Measurements from ENCODE around the gene TPGS2. TPM values are rescaled to one million over a fixed set of nuclear protein-coding genes. Genes with fewer than 3 reads are reported as not detected.

Gene TPGS2
- total RNA-seq, 1 experiment from 2014 or later = 49.7 TPM

DNA sequence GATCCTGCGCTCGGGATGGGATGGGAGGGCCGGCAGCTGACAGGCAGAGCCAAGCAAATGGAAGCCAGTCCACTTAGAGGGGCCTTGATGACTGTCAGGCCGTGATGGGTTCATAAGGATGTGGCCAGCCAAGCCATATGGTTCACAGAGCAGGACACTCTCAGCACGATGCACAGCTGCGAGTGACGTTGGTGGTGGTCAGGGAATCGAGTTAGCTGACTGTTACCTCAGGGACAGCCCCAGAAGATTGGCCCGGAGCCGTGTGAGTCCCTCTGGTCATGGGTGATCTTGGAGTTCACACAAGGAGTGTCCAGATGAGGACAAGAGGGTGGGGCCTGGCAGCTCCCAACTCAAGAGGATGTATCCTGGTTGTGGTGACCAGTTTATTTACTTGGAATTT, 70.2 kb downstream of the TPGS2 start:
- intact Hi-C loops (cut with micrococcal nuclease; ENCODE audit: unreplicated experiment) = loop anchor here (10.0 kb wide), 1 partner anchor 184 kb away; no protein-coding TSS in a partner anchor
- no TSS peak for BruUV-seq (replicated peaks)
- POLR2A ChIA-PET = no interaction called here
- Mint-ChIP-seq H3K27me3 (ENCODE audit: insufficient read depth, unreplicated experiment) (no peaks in the 10 kb centered on the region), H3K4me3 (ENCODE audit: unreplicated experiment) (no peak overlapping the region), H3K4me1 (ENCODE audit: low read depth, unreplicated experiment) (no peaks in the 10 kb centered on the region), H3K27ac (ENCODE audit: unreplicated experiment) (no peak overlapping the region), H3K9me3 (ENCODE audit: unreplicated experiment) (no peaks in the 10 kb centered on the region), H3K36me3 (ENCODE audit: insufficient read depth, unreplicated experiment) (no peaks in the 10 kb centered on the region)
- Histone ChIP-seq H3K9me3 (no peaks in the 10 kb centered on the region), H3K4me1 (no peaks in the 10 kb centered on the region), H3K27me3 (replicated peaks; ENCODE audit: control insufficient read depth, insufficient read depth, low read length) (no peaks in the 10 kb centered on the region), H3K36me3 (ENCODE audit: control insufficient read depth, insufficient read depth, low read length) (no peaks in the 10 kb centered on the region), H3K4me3 (ENCODE audit: low read depth, low read length) (no peak overlapping the region)
- TF ChIP-seq, protein P1, sequence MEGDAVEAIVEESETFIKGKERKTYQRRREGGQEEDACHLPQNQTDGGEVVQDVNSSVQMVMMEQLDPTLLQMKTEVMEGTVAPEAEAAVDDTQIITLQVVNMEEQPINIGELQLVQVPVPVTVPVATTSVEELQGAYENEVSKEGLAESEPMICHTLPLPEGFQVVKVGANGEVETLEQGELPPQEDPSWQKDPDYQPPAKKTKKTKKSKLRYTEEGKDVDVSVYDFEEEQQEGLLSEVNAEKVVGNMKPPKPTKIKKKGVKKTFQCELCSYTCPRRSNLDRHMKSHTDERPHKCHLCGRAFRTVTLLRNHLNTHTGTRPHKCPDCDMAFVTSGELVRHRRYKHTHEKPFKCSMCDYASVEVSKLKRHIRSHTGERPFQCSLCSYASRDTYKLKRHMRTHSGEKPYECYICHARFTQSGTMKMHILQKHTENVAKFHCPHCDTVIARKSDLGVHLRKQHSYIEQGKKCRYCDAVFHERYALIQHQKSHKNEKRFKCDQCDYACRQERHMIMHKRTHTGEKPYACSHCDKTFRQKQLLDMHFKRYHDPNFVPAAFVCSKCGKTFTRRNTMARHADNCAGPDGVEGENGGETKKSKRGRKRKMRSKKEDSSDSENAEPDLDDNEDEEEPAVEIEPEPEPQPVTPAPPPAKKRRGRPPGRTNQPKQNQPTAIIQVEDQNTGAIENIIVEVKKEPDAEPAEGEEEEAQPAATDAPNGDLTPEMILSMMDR (IDR thresholded peaks at IDR 0.05; ENCODE audit: insufficient read depth in 1 of 2, low read depth in 1 of 2, low read length in 1 of 2, severe bottlenecking in 1 of 2, unreplicated experiment in 1 of 2) = no peak
- CTCF ChIA-PET = interaction anchor here (0.6 to 1.4 kb wide), 2 partner anchors 71 to 141 kb away, joined by 3 to 5 read pairs; no protein-coding TSS in a partner anchor
- DNase-seq = no peak

DNA sequence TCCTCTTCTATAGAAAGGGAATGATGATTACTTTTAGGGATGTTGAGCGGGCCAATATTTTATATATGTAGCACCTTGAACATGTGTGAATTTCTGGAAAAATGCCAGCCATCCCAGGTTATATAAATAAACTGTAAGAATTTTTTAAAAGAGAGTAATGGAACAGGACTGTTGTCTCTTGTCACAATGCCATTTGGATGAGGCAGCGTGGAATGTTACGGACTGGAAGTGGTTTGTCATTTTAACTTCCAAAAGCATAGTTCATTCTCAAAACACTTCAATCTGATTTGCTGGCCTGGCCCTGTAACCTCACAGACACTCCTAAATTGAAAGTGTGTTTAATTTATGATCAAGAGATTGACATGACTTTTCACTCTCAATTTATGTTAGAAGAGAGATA, 70.8 kb downstream of the TPGS2 start:
- H3K36me3 ChIP-seq (ENCODE audit: control insufficient read depth, insufficient read depth, low read length) = no peaks in the 10 kb centered on the region
- H3K27me3 ChIP-seq (replicated peaks; ENCODE audit: control insufficient read depth, insufficient read depth, low read length) = no peaks in the 10 kb centered on the region
- Mint-ChIP-seq H3K27ac (ENCODE audit: unreplicated experiment) (no peak overlapping the region), H3K4me1 (ENCODE audit: low read depth, unreplicated experiment) (no peaks in the 10 kb centered on the region), H3K36me3 (ENCODE audit: insufficient read depth, unreplicated experiment) (no peaks in the 10 kb centered on the region), H3K4me3 (ENCODE audit: unreplicated experiment) (no peak overlapping the region), H3K27me3 (ENCODE audit: insufficient read depth, unreplicated experiment) (no peaks in the 10 kb centered on the region), H3K9me3 (ENCODE audit: unreplicated experiment) (no peaks in the 10 kb centered on the region)
- no peaks in the 10 kb centered on the region for H3K9me3 ChIP-seq
- ChIA-PET CTCF (interaction anchor here (1.2 kb wide), 1 partner anchor 70 kb away, joined by 5 read pairs; no protein-coding TSS in a partner anchor), POLR2A (no interaction called here)
- no TSS peak for BruUV-seq (replicated peaks)
- TF ChIP-seq, protein P1 (IDR thresholded peaks at IDR 0.05; ENCODE audit: insufficient read depth in 1 of 2, low read depth in 1 of 2, low read length in 1 of 2, severe bottlenecking in 1 of 2, unreplicated experiment in 1 of 2) = no peak
- H3K4me3 ChIP-seq (ENCODE audit: low read depth, low read length) = no peak overlapping the region
- H3K4me1 ChIP-seq = no peaks in the 10 kb centered on the region
- intact Hi-C loops (cut with micrococcal nuclease; ENCODE audit: unreplicated experiment) = loop anchor here (1.0 to 10.0 kb wide), 3 partner anchors 70 to 661 kb away; no protein-coding TSS in a partner anchor
- DNase-seq = no peak

DNA sequence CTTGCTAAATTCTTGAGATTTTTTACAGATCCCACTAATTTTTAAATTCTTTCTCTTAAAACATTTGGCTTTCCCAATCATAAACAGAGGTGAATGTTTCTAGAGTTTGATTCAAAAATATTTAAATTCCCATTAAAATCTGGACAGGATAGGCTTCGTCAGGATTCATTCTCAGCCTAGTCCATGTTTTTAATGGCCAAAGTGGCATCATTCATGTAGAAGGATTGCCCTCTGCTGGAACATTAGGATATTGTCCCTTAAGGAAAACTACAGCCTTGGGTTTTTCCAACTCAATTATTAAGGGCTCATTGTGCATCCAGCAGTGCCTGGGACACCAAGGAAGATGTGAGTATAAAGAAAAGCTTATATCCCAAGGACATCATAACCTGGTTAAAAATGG, 71.7 kb downstream of the TPGS2 start:
- Mint-ChIP-seq H3K27me3 (ENCODE audit: insufficient read depth, unreplicated experiment) (no peaks in the 10 kb centered on the region), H3K4me3 (ENCODE audit: unreplicated experiment) (no peak overlapping the region), H3K36me3 (ENCODE audit: insufficient read depth, unreplicated experiment) (no peaks in the 10 kb centered on the region), H3K9me3 (ENCODE audit: unreplicated experiment) (no peaks in the 10 kb centered on the region), H3K4me1 (ENCODE audit: low read depth, unreplicated experiment) (no peaks in the 10 kb centered on the region), H3K27ac (ENCODE audit: unreplicated experiment) (no peak overlapping the region)
- Histone ChIP-seq H3K36me3 (ENCODE audit: control insufficient read depth, insufficient read depth, low read length) (no peaks in the 10 kb centered on the region), H3K27me3 (replicated peaks; ENCODE audit: control insufficient read depth, insufficient read depth, low read length) (no peaks in the 10 kb centered on the region), H3K4me3 (ENCODE audit: low read depth, low read length) (no peak overlapping the region), H3K4me1 (no peaks in the 10 kb centered on the region), H3K9me3 (no peaks in the 10 kb centered on the region)
- TF ChIP-seq, protein P1 (IDR thresholded peaks at IDR 0.05; ENCODE audit: insufficient read depth in 1 of 2, low read depth in 1 of 2, low read length in 1 of 2, severe bottlenecking in 1 of 2, unreplicated experiment in 1 of 2) = peak; percentile 14 to 31
- POLR2A ChIA-PET = no interaction called here
- CTCF ChIA-PET = interaction anchor here (1.2 kb wide), 1 partner anchor 69 kb away, joined by 5 read pairs; no protein-coding TSS in a partner anchor
- BruUV-seq (replicated peaks) = no TSS peak
- intact Hi-C loops (cut with micrococcal nuclease; ENCODE audit: unreplicated experiment) = loop anchor here (1.0 to 10.0 kb wide), 3 partner anchors 69 to 660 kb away; no protein-coding TSS in a partner anchor
- peak in 1 of 2 experiments; percentile 13 for DNase-seq

Measured in Caco-2 (cell line).